Measurements from ENCODE around the gene TBR1. TPM values are rescaled to one million over a fixed set of nuclear protein-coding genes. Genes with fewer than 3 reads are reported as not detected.

TBR1 gene
- total and polyA plus RNA-seq, 7 donors = not detected

DNA sequence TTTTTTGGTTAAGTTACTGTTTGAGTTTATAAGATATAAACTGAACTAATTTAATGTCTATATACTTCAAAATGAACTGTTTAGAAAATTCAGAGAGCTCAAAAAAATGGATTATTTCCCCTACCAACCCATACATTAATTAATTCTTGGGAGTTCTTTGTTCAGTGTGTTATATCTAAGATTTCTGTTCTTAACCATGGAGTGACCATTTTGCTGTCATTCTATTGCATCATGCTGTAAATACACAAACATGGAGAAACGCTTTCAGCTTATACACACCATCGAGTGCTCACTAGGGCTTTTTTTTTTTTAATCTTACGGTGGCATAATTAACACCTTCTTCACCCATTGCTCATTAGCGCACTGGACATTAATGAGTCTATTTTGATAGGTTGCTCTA lies 33.4 kb upstream of the TBR1 start:
- intact Hi-C loops (cut with DNase I) = no loop called here
- Histone ChIP-seq H3K27me3 (no peaks in the 10 kb centered on the region), H3K9me3 (no peaks in the 10 kb centered on the region), H3K4me3 (no peak overlapping the region), H3K4me1 (no peaks in the 10 kb centered on the region), H3K27ac (no peak overlapping the region), H3K36me3 (peaks cover 0 to 7% (median 0%) of the 10 kb centered on the region in 4 donors)
- 90 to 95% methylated on average over 4 of the region's 4 CpGs for WGBS, 2 donors
- no peak for DNase-seq
- no peak for TF ChIP-seq EP300 (IDR thresholded peaks at IDR 0.05)
- no peak for TF ChIP-seq CTCF (IDR thresholded peaks at IDR 0.05)

- TF ChIP-seq CTCF (IDR thresholded peaks at IDR 0.05) = no peak
- TF ChIP-seq POLR2AphosphoS5 (IDR thresholded peaks at IDR 0.05) = no peak
- TF ChIP-seq POLR2A (IDR thresholded peaks at IDR 0.05) = no peak
- TF ChIP-seq EP300 (IDR thresholded peaks at IDR 0.05) = no peak
Measured at GRCh38 chr2:161384864-161385263, 31.2 kb upstream of the TBR1 start.

GRCh38 chr2:161386228-161386824 lies 29.8 kb upstream of the TBR1 start:
- DNase-seq = no peak
- H3K4me3 ChIP-seq = no peak overlapping the region
- H3K4me1 ChIP-seq = no peaks in the 10 kb centered on the region

More at GRCh38 chr2:161384864-161385263, 31.2 kb upstream of the TBR1 start:
- Histone ChIP-seq H3K27ac (no peak overlapping the region), H3K9me3 (no peaks in the 10 kb centered on the region), H3K27me3 (no peaks in the 10 kb centered on the region), H3K36me3 (peaks cover 0 to 7% (median 0%) of the 10 kb centered on the region in 4 donors), H3K4me3 (no peak overlapping the region), H3K4me1 (no peaks in the 10 kb centered on the region)
- intact Hi-C loops (cut with DNase I) = no loop called here
- no peak for DNase-seq

GRCh38 chr2:161388146-161388779 lies 27.8 kb upstream of the TBR1 start:
- intact Hi-C loops (cut with DNase I) = no loop called here
- no peak for DNase-seq
- 36 to 52% methylated on average over 2 of the region's 2 CpGs for WGBS, 2 donors
- no peaks in the 10 kb centered on the region for H3K27me3 ChIP-seq
- TF ChIP-seq CTCF (IDR thresholded peaks at IDR 0.05) = no peak
- TF ChIP-seq EP300 (IDR thresholded peaks at IDR 0.05) = no peak
- no peaks in the 10 kb centered on the region for H3K4me1 ChIP-seq
- no peaks in the 10 kb centered on the region for H3K9me3 ChIP-seq
- H3K4me3 ChIP-seq = no peak overlapping the region
- H3K27ac ChIP-seq = no peak overlapping the region
- H3K36me3 ChIP-seq = peaks cover 0 to 11% (median 5%) of the 10 kb centered on the region in 4 donors

More at GRCh38 chr2:161386228-161386824, 29.8 kb upstream of the TBR1 start:
- intact Hi-C loops (cut with DNase I) = no loop called here
- H3K9me3 ChIP-seq = no peaks in the 10 kb centered on the region
- no peaks in the 10 kb centered on the region for H3K27me3 ChIP-seq
- TF ChIP-seq POLR2A (IDR thresholded peaks at IDR 0.05) = no peak
- TF ChIP-seq POLR2AphosphoS5 (IDR thresholded peaks at IDR 0.05) = no peak
- no peak for TF ChIP-seq CTCF (IDR thresholded peaks at IDR 0.05)
- no peak for TF ChIP-seq EP300 (IDR thresholded peaks at IDR 0.05)
- peaks cover 0 to 7% (median under 1%) of the 10 kb centered on the region in 4 donors for H3K36me3 ChIP-seq
- WGBS, 2 donors = 91 to 93% methylated on average over 2 of the region's 2 CpGs
- H3K27ac ChIP-seq = no peak overlapping the region
